HepG2 (cell line): ENCODE results near the gene SDK2. TPM values are rescaled to one million over a fixed set of nuclear protein-coding genes. Genes with fewer than 3 reads are reported as not detected.

Source experiments
- CEBPB ChIP-seq: IDR thresholded peaks from 2 replicates; pipeline ENCODE4 v1.6.1; 2011; ENCODE audit warnings: low read depth, low read length, improper control_type of control experiment, borderline replicate concordance
- DNMT1 ChIP-seq: sonication (generic); formaldehyde crosslinking; IDR thresholded peaks from 2 replicates; pipeline ENCODE4 v1.5.1; 2020; ENCODE audit warnings: mild to moderate bottlenecking, missing genetic modification reagents
- HOMEZ ChIP-seq: IDR thresholded peaks from 2 replicates; pipeline ENCODE4 v1.6.1; 2016; ENCODE audit warnings: low read depth
- IKZF1 ChIP-seq: fragments of 450-650 bp; IDR thresholded peaks from 2 replicates; pipeline ENCODE4 v1.7.1; 2016
- PCBP2 ChIP-seq: fragments of 200-400 bp; formaldehyde crosslinking; optimal IDR thresholded peaks from 2 replicates; pipeline ENCODE3; 2018; ENCODE audit warnings: low read length, low read depth; ENCODE audit not compliant: poor library complexity, severe bottlenecking
- RBAK ChIP-seq: sonication (generic); formaldehyde crosslinking; IDR thresholded peaks from 2 replicates; pipeline ENCODE4 v1.5.1; 2020; ENCODE audit warnings: mild to moderate bottlenecking, missing genetic modification reagents
- RNF2 ChIP-seq: fragments of 450-650 bp; conservative IDR thresholded peaks from 2 replicates; pipeline ENCODE4 v1.6.1; 2016; ENCODE audit warnings: low read depth
- SP4 ChIP-seq: sonication (generic); formaldehyde crosslinking; IDR thresholded peaks from 2 replicates; pipeline ENCODE4 v1.8.1; 2023; ENCODE audit warnings: mild to moderate bottlenecking, missing genetic modification reagents
- ZNF12 ChIP-seq: sonication (generic); formaldehyde crosslinking; IDR thresholded peaks from 2 replicates; pipeline ENCODE4 v1.5.0; 2020; ENCODE audit warnings: missing genetic modification reagents
- ZNF235 ChIP-seq: sonication (generic); formaldehyde crosslinking; IDR thresholded peaks from 2 replicates; pipeline ENCODE4 v1.8.1; 2023; ENCODE audit warnings: mild to moderate bottlenecking, missing genetic modification reagents, borderline replicate concordance
- ZNF296 ChIP-seq: sonication (generic); formaldehyde crosslinking; conservative IDR thresholded peaks from 2 replicates; pipeline ENCODE4 v1.5.0; 2020; ENCODE audit warnings: mild to moderate bottlenecking, missing genetic modification reagents
- ZNF777 ChIP-seq: sonication (generic); formaldehyde crosslinking; IDR thresholded peaks from 2 replicates; pipeline ENCODE4 v1.4.0; 2020; ENCODE audit warnings: missing genetic modification reagents
- ZNF784 ChIP-seq: sonication (generic); formaldehyde crosslinking; IDR thresholded peaks from 2 replicates; pipeline ENCODE4 v1.5.1; 2020; ENCODE audit warnings: missing genetic modification reagents, mild to moderate bottlenecking, borderline replicate concordance
- ZNF816 ChIP-seq: sonication (generic); formaldehyde crosslinking; IDR thresholded peaks from 2 replicates; pipeline ENCODE4 v1.8.0; 2022; ENCODE audit warnings: missing genetic modification reagents, mild to moderate bottlenecking, borderline replicate concordance
- polyA plus RNA-seq, 8 experiments: library from polyadenylated mRNA; depleted of rRNA in 3 of 8; stranded (reverse) in 7 of 8; unstranded in 1 of 8; fragments of >200 nt; fragmentation: Illumina TruSeq in 4 of 8; extraction: Trizol in 4 of 8; gene quantifications; 2 replicates each; pipeline versions ENCODE4 v1.2.1 to v1.2.3, GENCODE V29; 2011 to 2016; ENCODE audit warnings: low read depth in 4 of 8, missing spikeins in 1 of 8, mixed read lengths in 1 of 8; ENCODE audit not compliant: insufficient read depth in 1 of 8
- total RNA-seq, 5 experiments: library from RNA; depleted of rRNA; stranded (reverse); fragments of >200 nt; fragmentation: Illumina TruSeq; extraction: Trizol; gene quantifications; 2 replicates each; pipeline ENCODE4 v1.2.3, GENCODE V29; 2016; ENCODE audit warnings: low read depth in 1 of 5
- TF ChIP-seq, protein P1 (sequence below): sonication (generic); formaldehyde crosslinking; IDR thresholded peaks from 2 replicates; pipeline ENCODE4 v1.5.1; 2020; ENCODE audit warnings: missing genetic modification reagents, mild to moderate bottlenecking, borderline replicate concordance
- TF ChIP-seq, protein P2 (sequence below): sonication (generic); formaldehyde crosslinking; conservative IDR thresholded peaks from 2 replicates; pipeline ENCODE4 v1.8.0; 2022; ENCODE audit warnings: low read depth, missing genetic modification reagents
- TF ChIP-seq, protein P3 (sequence below): sonication (generic); formaldehyde crosslinking; IDR thresholded peaks from 2 replicates; pipeline ENCODE4 v1.9.0; 2021; ENCODE audit warnings: missing genetic modification reagents, mild to moderate bottlenecking, borderline replicate concordance
- TF ChIP-seq, protein P4 (sequence below): sonication (generic); formaldehyde crosslinking; conservative IDR thresholded peaks from 2 replicates; pipeline ENCODE4 v1.8.0; 2022; ENCODE audit warnings: mild to moderate bottlenecking, moderate library complexity, missing genetic modification reagents

Gene SDK2
- total and polyA plus RNA-seq, 2 of the 13 experiments (the other 11 are each of a cell fraction or from before 2014, with no cell fraction given), result not detected

- TF ChIP-seq, protein P1, sequence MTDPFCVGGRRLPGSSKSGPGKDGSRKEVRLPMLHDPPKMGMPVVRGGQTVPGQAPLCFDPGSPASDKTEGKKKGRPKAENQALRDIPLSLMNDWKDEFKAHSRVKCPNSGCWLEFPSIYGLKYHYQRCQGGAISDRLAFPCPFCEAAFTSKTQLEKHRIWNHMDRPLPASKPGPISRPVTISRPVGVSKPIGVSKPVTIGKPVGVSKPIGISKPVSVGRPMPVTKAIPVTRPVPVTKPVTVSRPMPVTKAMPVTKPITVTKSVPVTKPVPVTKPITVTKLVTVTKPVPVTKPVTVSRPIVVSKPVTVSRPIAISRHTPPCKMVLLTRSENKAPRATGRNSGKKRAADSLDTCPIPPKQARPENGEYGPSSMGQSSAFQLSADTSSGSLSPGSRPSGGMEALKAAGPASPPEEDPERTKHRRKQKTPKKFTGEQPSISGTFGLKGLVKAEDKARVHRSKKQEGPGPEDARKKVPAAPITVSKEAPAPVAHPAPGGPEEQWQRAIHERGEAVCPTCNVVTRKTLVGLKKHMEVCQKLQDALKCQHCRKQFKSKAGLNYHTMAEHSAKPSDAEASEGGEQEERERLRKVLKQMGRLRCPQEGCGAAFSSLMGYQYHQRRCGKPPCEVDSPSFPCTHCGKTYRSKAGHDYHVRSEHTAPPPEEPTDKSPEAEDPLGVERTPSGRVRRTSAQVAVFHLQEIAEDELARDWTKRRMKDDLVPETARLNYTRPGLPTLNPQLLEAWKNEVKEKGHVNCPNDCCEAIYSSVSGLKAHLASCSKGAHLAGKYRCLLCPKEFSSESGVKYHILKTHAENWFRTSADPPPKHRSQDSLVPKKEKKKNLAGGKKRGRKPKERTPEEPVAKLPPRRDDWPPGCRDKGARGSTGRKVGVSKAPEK (CRISPR knock-in tag), result peak; percentile 88
- TF ChIP-seq ZNF777 (CRISPR knock-in tag) (0 out of 2 replicates have a peak, but pooled peaks have one; percentile 39), DNMT1 (CRISPR knock-in tag) (peak; percentile 70; the same call in 1 of the 2 replicates), RNF2 (no peak), ZNF816 (peak; percentile 41; the same call in 1 of the 2 replicates), IKZF1 (no peak), CEBPB (peak; percentile 9; the same call in 1 of the 2 replicates), ZNF296 (CRISPR knock-in tag) (0 out of 2 replicates have a peak, but pooled peaks have one; percentile 55), HOMEZ (peak; percentile 51), ZNF12 (CRISPR knock-in tag) (peak; percentile 85), PCBP2 (no peak), ZNF235 (no peak), ZNF784 (peak; percentile 93), RBAK (CRISPR knock-in tag) (peak; percentile 90), SP4 (peak; percentile 71; the same call in 1 of the 2 replicates)
- TF ChIP-seq, protein P2, sequence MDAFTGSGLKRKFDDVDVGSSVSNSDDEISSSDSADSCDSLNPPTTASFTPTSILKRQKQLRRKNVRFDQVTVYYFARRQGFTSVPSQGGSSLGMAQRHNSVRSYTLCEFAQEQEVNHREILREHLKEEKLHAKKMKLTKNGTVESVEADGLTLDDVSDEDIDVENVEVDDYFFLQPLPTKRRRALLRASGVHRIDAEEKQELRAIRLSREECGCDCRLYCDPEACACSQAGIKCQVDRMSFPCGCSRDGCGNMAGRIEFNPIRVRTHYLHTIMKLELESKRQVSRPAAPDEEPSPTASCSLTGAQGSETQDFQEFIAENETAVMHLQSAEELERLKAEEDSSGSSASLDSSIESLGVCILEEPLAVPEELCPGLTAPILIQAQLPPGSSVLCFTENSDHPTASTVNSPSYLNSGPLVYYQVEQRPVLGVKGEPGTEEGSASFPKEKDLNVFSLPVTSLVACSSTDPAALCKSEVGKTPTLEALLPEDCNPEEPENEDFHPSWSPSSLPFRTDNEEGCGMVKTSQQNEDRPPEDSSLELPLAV (CRISPR knock-in tag), result no peak
- TF ChIP-seq, protein P3, sequence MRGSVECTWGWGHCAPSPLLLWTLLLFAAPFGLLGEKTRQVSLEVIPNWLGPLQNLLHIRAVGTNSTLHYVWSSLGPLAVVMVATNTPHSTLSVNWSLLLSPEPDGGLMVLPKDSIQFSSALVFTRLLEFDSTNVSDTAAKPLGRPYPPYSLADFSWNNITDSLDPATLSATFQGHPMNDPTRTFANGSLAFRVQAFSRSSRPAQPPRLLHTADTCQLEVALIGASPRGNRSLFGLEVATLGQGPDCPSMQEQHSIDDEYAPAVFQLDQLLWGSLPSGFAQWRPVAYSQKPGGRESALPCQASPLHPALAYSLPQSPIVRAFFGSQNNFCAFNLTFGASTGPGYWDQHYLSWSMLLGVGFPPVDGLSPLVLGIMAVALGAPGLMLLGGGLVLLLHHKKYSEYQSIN (CRISPR knock-in tag), result no peak
- TF ChIP-seq, protein P4, sequence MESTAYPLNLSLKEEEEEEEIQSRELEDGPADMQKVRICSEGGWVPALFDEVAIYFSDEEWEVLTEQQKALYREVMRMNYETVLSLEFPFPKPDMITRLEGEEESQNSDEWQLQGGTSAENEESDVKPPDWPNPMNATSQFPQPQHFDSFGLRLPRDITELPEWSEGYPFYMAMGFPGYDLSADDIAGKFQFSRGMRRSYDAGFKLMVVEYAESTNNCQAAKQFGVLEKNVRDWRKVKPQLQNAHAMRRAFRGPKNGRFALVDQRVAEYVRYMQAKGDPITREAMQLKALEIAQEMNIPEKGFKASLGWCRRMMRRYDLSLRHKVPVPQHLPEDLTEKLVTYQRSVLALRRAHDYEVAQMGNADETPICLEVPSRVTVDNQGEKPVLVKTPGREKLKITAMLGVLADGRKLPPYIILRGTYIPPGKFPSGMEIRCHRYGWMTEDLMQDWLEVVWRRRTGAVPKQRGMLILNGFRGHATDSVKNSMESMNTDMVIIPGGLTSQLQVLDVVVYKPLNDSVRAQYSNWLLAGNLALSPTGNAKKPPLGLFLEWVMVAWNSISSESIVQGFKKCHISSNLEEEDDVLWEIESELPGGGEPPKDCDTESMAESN (CRISPR knock-in tag), result 0 out of 2 replicates have a peak, but pooled peaks have one; percentile 32
Observed at GRCh38 chr17:73288534-73289302, 355.5 kb downstream of the SDK2 start (continued).
